ENCODE data around the gene GAGE12E.
"Not testable (repeated sequence)": the region's sequence is repeated elsewhere in the genome, so short reads cannot be mapped to it uniquely, and the experiment has no call there.

The GAGE12E gene

GRCh38 chrX:49550989-49551388 lies at the start of gene GAGE12E:
GAGE12E (plus strand) TSS chrX:49551289; CDS start chrX:49552444, 1,155 bp downstream.
- DNase-seq (ENCODE audit: low read depth in 2 of 2), result not testable (repeated sequence)

GRCh38 chrX:49531877-49532276 lies 19.2 kb upstream of the GAGE12E start, which contains the start of gene GAGE12C:
GAGE12C (plus strand) TSS chrX:49532177; CDS start chrX:49533332, 1,155 bp downstream.
- not testable (repeated sequence) for DNase-seq (ENCODE audit: low read depth in 2 of 2)

- not testable (repeated sequence) for DNase-seq (ENCODE audit: low read depth in 2 of 2)
Measured at GRCh38 chrX:49541433-49541832, 9.7 kb upstream of the GAGE12E start, which contains the start of gene GAGE12D. GAGE12D (plus strand) TSS chrX:49541733; CDS start chrX:49542888, 1,155 bp downstream.

- not testable (repeated sequence) for DNase-seq (ENCODE audit: low read depth in 2 of 2)
Measured at GRCh38 chrX:49560542-49560941, 9.5 kb downstream of the GAGE12E start, which contains the start of gene GAGE12F. GAGE12F (plus strand) TSS chrX:49560842; CDS start chrX:49561997, 1,155 bp downstream.

GRCh38 chrX:49568728-49569127 lies 17.6 kb downstream of the GAGE12E start:
- not testable (repeated sequence) for DNase-seq (ENCODE audit: low read depth in 2 of 2)

- not testable (repeated sequence) for DNase-seq (ENCODE audit: low read depth in 2 of 2)
Measured at GRCh38 chrX:49569152-49569551, 18.1 kb downstream of the GAGE12E start.

- DNase-seq (ENCODE audit: low read depth in 2 of 2), result not testable (repeated sequence)
Measured at GRCh38 chrX:49570100-49570499, 19.0 kb downstream of the GAGE12E start, which contains the start of gene GAGE12G. GAGE12G (plus strand) TSS chrX:49570400; CDS start chrX:49571555, 1,155 bp downstream.

- not testable (repeated sequence) for DNase-seq (ENCODE audit: low read depth in 2 of 2)
Measured at GRCh38 chrX:49579649-49580048, 28.6 kb downstream of the GAGE12E start, which contains the start of gene GAGE12H. GAGE12H (plus strand) TSS chrX:49579949; CDS start chrX:49581104, 1,155 bp downstream.

- not testable (repeated sequence) for DNase-seq (ENCODE audit: low read depth in 2 of 2)
Measured at GRCh38 chrX:49589196-49589595, 38.1 kb downstream of the GAGE12E start, which contains the start of gene GAGE2A. GAGE2A (plus strand) TSS chrX:49589496; CDS start chrX:49590651, 1,155 bp downstream.

GRCh38 chrX:49589769-49590478 lies 38.8 kb downstream of the GAGE12E start:
- not testable (repeated sequence) for DNase-seq (ENCODE audit: low read depth in 2 of 2)

GRCh38 chrX:49590488-49590887 lies 39.4 kb downstream of the GAGE12E start:
- DNase-seq (ENCODE audit: low read depth in 2 of 2), result not testable (repeated sequence)

- not testable (repeated sequence) for DNase-seq (ENCODE audit: low read depth in 2 of 2)
Measured at GRCh38 chrX:49598720-49599119, 47.6 kb downstream of the GAGE12E start, which contains the start of gene GAGE1. GAGE1 (plus strand) TSS chrX:49599020; CDS start chrX:49600175, 1,155 bp downstream.
